GM21717 (cell line): ENCODE measurements around the gene PHLDB1.
"Not testable (repeated sequence)": the region's sequence is repeated elsewhere in the genome, so short reads cannot be mapped to it uniquely, and the experiment has no call there.

Source experiments
- ATAC-seq: cut with Tn5 transposase; IDR thresholded peaks from one replicate; pipeline ENCODE4 v1.9.1; 2021; ENCODE audit warnings: mild to moderate bottlenecking, moderate library complexity; ENCODE audit not compliant: unreplicated experiment

The PHLDB1 gene

DNA sequence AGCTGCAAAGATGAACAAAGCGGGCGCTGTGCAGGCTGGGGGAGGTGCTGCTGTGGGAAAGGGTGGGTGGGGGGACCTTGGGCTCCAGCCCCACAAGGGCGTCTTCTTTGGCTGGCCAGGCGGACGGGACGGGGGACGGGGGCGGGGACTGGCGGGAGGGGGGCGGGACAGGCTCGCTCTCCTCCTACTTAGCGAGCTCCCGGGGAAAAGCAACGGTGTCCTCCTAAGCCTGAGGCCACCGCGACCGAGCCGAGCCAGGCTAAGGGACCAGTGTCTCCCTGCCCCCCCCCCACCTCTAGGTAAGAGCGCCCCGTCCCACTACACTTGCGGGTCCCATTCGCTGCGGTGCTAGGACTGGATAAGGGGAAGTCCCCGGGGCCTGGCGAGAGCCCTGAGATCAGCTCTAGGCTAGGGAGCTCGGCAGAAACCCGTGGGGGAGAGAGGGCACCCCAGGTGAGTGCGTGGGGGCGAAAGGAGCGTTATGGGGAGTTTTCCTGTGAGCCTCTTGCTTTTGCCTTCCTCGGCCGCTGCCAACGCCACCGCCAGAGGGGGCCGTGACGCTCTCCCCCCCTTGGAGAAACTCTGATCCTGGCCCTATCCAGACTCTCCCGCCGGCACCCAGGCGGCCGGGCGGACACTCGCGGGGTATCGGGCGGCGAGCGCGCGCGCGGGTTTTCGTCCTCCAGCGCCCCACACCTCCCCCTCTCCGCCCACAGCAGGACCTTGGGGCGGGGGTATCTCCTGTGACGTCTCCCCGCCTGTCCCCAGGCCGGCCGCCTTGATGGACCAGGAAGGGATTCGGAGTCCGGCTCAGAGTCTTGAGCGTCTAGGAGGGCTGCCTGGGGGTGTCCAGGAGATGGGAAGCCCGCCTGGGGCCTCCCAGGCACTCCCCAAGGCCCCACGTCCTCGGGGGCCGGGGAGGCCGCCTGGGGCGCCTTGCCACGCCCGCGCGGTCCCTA, at the start of gene PHLDB1:
PHLDB1 (plus strand) TSS at position 215 of the 959 bp plus-strand sequence. CDS start 6,222 bp downstream, outside the sequence.
- no peak for ATAC-seq

DNA sequence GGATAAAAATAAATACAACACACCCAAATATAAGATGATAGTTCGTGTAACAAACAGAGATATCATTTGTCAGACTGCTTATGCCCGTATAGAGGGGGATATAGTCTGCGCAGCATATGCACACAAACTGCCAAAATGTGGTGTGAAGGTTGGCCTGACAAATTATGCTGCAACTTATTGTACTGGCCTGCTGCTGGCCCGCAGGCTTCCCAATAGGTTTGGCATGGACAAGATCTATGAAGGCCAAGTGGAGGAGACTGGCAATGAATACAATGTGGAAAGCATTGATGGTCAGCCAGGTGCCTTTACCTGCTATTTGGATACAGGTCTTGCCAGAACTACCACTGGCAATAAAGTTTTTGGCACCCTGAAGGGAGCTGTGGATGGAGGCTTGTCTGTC, 46.6 kb upstream of the PHLDB1 start:
- ATAC-seq = no peak

DNA sequence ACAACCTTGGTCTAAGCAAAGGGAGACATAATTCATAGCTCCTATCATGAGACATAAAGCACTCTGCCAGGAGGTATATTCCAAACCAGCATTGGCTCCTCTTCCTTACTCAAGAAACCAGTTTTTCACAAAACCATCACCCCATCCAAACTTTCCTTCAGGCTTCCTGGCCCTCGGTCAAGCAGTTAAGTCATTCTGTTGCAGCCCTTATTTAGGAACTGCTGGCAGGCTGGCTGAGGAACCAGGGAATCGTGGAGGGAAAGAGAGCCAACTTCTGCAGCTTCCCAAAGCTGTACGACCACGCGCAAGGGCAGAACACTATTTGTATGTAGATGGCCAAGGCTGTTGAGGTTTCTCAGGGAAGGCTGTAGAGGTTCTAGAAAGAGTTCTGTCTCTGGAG, 42.4 kb upstream of the PHLDB1 start:
- no peak for ATAC-seq

DNA sequence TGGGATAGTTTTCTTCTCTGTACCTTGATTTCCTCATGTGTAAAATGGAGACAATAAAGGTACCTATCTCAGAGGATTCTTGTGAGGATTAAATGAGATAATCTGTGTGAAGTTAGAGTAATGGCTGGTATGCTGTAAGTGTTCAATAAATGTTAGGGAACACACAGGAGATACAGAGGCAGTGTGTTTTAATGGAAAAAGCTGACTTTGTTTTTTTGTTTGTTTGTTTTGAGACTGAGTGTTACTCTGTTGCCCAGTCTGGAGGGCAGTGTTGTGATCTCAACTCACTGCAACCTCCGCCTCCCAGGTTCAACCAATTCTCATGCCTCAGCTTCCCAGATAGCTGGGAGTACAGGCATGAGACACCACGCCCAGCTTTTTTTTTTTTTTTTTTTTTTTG, 37.7 kb upstream of the PHLDB1 start:
- no peak for ATAC-seq

DNA sequence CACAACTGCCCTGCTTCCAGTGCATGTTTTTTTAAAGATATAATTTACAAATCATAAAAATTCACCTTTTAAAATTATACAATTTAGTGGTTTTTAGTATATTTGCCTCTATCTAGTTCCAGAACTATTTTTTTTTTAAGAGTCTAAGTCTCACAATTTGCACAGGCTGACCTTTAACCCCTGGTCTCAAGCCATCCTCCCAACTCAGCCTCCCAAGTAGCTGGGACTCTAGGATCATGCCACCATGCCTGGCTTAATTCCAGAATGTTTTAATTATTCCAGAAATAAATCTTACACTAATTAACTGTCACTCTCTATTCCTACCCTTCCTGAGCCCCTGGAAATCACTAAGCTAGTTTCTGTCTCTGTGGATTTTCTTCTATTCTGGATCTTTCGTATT, 36.6 kb upstream of the PHLDB1 start:
- no peak for ATAC-seq

DNA sequence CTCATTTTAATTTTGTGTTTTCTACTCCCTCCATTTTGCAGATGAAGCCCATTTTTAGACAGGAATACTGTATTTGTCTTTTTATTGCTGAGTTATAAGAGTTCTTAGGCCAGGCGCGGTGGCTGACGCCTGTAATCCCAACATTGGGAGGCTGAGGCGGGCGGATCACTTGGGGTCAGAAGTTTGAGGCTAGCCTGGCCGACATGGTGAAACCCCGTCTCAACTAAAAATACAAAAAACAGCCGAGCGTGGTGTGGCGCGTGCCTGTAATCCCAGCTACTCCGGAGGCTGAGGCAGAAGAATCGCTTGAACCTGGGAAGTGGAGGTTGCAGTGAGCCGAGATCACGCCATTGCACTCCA, 35.7 kb upstream of the PHLDB1 start:
- ATAC-seq = peak; percentile 5

DNA sequence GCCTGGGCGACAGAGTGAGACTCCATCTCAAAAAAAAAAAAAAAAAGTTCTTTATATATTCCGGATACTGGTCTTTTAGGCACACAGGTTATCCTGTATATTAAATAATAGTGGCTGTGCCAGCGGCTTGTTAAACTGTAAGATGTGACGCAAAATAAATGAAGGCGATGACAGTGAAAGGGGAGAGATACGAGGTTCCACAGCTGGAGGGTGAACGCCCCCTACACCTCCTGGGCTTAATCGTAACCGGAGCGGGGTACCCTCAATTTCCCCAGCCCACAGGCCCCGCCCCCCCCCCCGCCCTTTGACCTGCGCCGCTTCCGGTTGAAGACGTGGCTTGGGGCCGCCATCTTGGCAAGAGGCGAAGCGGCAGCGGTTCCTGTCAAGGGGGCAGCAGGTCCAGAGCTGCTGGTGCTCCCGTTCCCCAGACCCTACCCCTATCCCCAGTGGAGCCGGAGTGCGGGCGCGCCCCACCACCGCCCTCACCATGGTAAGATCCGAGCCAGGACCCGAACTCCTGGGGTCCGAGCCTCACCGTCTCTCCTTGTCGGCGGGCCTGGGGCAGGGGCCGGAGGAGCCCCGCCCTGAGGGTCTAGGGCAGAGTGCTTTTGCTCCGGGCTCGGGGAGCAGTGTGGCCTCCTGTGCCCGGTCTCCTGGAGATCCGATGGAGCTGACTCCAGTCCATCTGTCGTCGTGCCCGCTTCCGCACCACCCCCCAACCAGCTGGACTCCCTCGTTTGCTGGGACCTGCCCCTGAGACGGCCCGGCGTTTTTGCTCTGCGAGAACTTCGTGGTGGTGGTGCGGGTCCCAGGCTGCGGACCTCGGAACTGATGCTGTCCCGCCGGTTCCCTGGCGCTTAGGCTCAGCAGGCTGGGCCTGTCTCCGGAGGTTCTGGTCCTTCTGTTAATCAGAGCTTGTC, 35.1 kb upstream of the PHLDB1 start, which contains the start of gene ARCN1:
ARCN1 (plus strand) TSS at position 349 of the 920 bp plus-strand sequence; CDS start at position 488, 139 bp downstream.
- ATAC-seq = peak; percentile 58

DNA sequence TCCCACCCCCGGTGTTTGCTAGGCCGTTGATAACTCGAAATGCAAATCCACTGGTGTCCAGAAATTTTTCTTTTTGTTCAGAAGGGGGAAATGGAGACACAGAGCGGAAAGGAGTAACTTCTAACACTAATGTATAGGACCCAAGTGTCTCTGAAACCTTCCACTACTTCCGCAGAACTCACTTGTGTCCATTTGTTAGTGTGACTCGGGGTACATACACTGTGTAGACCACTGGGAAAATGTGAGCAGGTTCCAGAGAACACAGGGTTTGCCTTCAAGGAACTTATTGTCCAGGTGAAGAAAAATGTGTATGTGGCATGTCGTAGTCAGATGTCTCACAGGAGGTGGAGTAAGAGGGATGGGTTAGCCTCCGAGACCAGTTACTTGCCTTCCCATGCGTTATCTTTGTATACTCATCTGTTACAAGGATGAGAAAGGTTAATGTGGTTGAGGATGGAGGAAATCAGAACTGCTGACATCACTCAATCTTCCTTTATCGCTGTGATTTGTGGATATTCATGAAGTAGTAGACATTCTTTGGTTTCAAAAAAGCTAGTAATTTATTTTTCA, 34.3 kb upstream of the PHLDB1 start:
- ATAC-seq = peak; percentile 22

DNA sequence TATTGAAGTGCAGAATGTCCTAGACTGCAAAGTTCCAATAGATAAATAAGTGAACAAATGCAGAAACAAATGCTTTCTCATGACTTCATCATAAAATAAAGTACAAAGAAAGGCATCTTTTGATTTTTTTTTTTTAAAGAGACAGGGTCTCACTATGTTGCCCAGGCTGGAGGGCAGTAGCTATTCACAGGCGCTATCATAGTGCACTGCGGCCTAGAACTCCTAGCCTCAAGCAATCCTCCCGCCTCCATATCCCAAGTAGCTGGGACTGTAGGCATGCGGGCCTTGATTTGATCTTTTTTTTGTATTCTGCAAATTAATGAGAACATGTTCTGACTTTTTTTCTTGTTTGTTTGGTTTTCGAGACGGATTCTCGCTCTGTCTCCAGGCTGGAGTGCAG, 32.8 kb upstream of the PHLDB1 start:
- ATAC-seq = no peak

DNA sequence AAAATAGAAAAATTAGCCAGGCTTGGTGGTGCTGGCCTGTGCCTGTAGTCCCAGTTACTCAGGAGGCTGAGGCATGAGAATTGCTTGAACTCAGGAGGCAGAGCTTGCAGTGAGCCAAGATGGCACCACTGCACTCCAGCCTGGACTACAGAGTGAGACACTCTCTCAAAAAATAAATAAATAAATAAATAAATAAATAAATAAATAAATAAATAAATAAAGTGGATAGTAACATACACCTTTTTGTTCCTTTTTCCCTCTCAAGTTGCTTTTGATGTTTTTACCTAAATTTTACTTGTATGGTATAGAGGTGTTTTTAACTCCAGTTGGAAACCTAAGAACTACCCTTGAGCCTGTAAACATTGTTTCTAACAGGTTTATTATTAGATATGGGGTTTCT, 29.4 kb upstream of the PHLDB1 start:
- ATAC-seq = not testable (repeated sequence)

DNA sequence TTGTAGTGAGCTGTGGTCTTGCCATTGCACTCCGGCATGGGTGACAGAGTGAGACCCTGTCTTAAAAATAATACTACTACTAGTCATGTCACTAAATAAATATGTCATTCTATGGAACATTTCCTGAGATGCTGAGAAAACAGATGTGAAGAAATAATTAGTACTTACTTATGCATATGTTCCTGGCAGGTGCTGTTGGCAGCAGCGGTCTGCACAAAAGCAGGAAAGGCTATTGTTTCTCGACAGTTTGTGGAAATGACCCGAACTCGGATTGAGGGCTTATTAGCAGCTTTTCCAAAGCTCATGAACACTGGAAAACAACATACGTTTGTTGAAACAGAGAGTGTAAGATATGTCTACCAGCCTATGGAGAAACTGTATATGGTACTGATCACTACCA, 26.4 kb upstream of the PHLDB1 start:
- ATAC-seq = no peak

DNA sequence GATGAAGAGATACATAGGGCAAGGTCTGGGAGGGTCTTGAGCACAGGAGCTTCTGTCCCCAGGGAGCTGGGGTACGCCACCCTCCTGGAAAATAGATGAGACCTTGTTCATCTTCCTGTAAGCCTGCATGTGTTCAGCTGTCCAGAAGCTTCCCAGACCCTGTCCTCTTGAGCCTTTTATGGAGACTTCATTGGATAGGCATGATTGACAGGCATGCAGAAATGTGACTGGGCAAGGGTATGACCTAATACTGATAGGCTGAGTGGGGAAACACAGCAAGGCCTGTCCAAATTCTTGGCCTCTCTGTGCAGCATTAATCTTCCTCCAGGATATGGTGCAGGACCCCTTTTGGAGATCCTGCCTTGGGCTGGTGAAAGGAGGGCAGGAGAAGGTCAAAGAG, 19.5 kb upstream of the PHLDB1 start:
- ATAC-seq = no peak

DNA sequence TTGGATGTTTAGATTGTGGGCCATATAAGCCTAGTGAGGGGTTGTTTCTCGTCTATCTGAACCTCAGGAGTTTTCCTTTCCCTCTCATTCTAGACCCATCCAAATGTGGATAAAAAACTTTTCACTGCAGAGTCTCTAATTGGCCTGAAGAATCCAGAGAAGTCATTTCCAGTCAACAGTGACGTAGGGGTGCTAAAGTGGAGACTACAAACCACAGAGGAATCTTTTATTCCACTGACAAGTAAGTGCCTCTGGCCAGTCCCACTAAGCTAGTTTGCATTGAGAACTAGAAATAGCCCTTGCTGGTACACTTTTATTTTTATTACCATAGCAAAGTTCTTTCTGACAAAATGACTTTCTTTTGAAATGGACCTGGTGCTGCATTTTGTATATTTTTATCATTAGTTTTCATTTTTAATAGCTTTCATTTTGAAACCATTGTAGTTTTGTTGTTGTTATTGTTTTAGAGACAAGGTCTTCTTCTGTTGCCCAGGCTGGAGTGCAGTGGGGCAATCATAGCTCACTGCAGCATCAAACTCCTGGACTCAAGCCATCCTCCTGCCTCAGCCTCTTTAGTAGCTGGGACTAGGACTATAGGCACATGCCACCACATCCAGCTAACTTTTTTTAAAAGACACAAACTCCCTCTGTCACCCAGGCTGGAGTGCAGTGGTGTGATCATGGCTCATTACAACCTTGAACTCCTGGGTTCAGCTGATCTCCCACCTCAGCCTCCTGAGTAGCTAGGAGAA, 14.6 kb upstream of the PHLDB1 start:
- no peak for ATAC-seq

DNA sequence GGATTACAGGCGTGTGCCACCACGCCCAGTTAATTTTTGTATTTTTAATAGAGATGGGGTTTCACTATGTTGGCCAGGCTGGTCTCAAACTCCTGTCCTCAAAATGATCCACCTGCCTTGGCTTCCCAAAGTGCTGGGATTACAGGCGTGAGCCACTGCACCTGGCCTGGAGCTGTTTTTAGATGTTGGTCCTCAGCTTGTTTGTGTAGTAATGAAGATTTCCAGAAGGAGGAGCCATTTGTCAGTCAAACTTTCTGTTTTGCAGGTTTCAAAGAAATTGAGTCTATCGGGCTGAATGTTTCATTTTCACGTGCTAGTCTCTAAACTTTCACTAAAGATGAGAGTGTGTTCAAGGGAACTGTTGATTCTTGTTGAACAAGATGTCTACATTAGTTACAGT, 12.4 kb upstream of the PHLDB1 start:
- not testable (repeated sequence) for ATAC-seq

DNA sequence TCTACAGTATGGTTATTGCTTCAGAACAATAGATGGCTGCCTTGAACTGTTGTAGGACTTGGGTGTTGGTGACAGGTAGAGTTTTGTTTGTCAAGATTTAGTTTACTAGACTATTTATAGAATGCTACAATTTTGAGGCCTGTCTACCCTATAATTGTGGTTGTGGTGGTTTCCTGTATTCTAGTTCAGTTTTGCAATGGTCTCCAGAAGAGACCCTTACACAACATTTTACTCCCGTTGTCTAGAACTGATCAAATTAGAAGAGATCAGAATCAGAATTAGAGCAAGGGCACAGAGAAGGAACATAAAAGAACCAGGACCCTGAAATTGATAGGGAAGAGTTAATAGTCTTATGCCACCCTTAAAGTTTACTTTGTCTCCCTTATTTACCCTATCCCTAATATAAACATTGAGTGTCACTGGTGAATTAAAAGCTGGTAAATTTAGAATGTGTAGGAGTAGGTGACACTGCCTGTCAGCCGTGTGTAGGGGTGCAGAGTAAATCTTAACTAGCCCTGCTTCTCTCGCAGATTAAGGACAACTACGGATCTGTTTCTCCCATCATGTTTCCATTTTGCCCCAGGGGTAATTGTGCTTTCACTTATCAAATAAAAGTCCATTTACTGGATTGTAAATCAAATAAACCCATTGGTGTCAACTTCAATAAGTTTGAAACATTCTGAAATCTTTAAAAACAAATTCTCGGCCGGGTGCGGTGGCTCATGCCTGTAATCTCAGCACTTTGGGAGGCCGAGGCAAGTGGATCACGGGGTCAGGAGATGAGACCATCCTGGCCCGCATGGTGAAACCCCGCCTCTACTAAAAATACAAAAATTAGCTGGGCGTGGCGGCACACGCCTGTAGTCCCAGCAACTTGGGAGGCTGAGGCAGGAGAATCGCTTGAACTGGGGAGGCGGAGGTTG, 10.9 kb upstream of the PHLDB1 start:
- ATAC-seq = no peak

DNA sequence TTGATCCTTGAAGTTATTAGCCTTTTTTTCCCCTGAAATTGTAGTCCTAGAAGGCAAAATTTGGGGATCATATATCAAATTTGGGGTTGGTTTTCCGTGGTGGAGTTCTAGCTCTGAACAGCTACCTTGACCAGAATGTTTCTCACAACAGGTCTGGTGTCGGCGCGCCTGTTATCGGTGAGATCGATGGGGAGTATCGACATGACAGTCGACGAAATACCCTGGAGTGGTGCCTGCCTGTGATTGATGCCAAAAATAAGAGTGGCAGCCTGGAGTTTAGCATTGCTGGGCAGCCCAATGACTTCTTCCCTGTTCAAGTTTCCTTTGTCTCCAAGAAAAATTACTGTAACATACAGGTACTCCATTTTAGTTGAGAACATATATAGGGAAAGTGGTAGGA, 9.9 kb upstream of the PHLDB1 start:
- no peak for ATAC-seq

DNA sequence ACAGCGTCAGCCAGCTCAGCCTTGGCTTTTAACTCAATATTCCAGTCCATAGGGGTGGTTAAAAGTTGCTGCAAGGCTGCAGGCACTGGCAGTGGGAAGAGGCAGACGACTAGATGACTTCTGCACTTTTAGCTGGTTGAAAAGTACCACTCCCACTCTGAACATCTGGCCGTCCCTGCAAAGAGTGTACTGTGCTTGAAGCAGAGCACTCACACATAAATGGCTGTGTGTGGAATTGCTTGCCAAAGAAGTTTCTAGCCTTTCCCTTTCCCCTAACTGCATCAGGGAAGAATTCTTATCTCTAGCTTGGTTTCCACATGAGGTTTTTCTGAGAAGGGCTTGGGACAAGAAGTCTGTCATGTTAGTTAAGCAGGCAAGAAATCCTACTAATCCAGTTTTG, 5.1 kb upstream of the PHLDB1 start:
- no peak for ATAC-seq

DNA sequence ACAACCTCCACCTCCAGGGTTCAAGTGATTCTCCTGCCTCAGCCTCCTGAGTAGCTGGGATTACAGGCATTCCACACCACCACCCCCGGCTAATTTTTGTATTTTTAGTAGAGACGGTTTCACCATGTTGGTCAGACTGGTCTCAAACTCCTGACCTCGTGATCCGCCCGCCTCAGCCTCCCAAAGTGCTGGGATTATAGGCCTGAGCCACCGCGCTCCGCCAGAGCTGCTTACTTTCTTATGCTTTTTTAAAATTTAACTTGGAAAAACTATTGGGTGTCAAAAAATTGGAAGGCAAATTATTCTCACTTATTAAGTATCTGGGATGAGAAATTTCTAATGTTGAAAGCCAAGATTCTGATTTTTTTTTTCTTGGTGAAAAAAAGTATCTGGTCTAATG, 3.7 kb upstream of the PHLDB1 start:
- not testable (repeated sequence) for ATAC-seq

DNA sequence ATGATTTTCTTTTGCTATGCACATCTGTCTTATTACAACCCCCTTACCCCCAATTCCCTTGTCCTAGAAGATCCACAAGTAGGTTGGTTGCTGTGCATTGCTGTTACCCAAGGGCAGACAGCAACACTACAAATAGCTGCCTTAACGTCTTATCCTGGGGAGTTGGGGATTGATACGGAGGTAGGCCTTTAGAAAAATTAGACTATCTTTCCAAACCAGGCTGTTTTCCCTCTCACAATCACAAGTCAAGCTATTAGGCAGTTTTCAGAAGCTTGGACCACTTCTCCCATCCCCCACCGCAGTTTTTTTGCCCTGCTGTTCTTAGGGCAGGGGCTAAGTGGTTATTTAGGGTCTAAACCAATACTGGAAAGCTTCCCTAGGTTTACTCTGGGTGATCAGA, 2.8 kb upstream of the PHLDB1 start:
- no peak for ATAC-seq
